ENCODE results near the gene FRS2.

Gene FRS2

DNA sequence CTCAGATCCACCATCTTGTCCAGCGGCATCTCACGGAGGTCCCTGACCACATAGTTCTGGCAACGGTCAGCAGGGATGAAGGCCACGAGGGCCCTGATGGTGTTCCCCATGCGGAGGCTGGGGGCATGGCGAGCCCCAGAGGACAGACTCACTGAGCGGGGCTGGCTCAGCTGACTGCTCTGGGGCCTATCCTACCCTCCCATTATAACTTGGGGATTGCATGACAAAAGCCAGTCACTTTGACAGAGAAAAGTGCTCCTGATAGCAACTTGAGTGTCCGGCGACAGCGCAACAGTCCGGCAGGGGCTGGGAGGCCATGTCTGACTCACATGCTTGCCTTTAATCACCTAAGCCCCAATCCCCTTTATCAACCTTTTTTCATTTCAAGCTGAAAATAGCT, 140.5 kb downstream of the FRS2 start, which contains the start of gene LRRC10:
Gene LRRC10 (minus strand): TSS at position 179 of the 400 bp plus-strand sequence. CDS start 69 bp downstream, at position 110.
- FAIRE-seq (no peak), DNase-seq (ENCODE audit: insufficient read length, low spot score) (no peak)
- TF ChIP-seq POLR2A (IDR thresholded peaks at IDR 0.05; ENCODE audit: low read depth, low read length), result no peak

DNA sequence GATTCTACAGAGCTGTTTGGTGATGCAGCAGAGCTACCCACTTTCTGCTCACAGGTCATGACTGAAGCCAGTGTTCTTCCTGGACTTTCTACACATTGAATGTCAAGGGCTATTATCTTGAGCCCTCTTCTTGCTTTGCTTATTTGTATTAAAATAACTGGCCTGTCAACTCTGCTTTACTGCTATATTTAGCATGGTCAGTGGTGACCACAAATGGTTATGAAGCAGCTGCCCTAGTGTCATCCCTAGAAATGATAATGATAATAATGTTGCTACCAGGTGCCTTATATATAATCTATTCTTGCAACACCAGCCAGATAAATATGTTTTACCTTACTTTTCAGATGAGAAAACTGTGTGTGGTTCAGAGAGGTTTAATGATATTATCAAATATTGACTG, 143.2 kb downstream of the FRS2 start:
- no peak for DNase-seq (ENCODE audit: insufficient read length, low spot score)
- no peak for TF ChIP-seq POLR2A (IDR thresholded peaks at IDR 0.05; ENCODE audit: low read depth, low read length)
- FAIRE-seq, result no peak

DNA sequence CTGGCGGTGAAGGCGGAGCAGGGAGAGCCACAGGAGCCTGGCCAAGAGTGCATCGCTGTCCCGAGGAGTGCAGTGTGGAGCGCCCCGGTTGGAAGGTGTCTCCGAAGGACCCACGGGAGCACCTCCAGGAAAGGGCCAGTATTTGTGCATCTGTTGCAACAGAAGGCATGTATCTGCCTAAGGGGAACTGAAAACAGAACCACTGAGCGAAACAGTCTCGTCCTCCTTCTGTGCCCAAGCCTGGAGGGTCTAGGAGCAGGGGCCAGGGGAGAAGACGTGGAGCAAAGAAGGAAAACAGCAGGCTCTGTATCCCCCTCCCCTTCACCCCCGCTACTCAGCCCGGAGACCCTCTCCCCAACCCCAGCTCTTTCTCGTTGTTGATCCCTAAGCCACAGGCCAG, 145.8 kb downstream of the FRS2 start:
- no peak for FAIRE-seq
- TF ChIP-seq POLR2A (IDR thresholded peaks at IDR 0.05; ENCODE audit: low read depth, low read length), result no peak
- DNase-seq (ENCODE audit: insufficient read length, low spot score), result no peak

DNA sequence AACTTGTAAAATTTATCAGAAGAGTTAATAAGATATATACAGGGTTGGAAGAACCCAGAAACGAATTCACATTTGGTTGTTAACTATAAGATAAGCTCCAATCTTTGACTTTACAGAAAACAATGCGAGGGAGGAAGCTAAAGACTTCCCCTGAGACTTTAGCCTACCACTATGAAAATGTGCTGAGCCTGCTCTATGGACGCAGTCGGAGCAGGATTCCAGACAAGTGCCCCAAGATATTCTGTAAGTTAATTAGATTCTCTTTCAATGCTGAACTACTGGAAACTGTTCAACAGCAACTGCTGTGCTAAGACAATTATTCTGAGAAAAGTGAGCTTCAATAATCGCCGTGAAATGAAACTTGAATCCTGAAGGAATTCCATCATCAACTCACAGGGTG, 148.9 kb downstream of the FRS2 start:
- no peak for FAIRE-seq
- TF ChIP-seq POLR2A (IDR thresholded peaks at IDR 0.05; ENCODE audit: low read depth, low read length), result no peak

DNA sequence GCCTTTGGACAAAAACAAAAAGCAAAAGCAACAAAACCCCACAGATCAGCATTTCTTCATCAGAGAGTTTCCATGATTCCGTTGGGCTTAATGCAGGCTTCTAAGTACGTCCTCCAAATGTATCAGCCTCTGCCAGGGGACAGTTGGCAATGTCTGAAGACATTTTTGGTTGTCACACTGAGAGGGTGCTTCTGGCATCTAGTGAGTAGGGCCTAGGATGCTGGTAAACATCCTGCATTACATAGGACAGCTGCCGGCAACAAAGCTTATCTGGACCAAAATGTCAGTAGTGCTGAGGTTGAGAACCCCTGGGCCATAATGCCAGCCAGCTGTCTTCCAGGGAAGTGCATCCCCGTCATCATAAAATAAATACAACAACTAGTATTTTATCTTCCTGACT, 149.9 kb downstream of the FRS2 start:
- DNase-seq (ENCODE audit: insufficient read length, low spot score) (no peak), FAIRE-seq (no peak)
- no peak for TF ChIP-seq POLR2A (IDR thresholded peaks at IDR 0.05; ENCODE audit: low read depth, low read length)

More for the DNA sequence above, 148.9 kb downstream of the FRS2 start:
- no peak for DNase-seq (ENCODE audit: insufficient read length, low spot score)

DNA sequence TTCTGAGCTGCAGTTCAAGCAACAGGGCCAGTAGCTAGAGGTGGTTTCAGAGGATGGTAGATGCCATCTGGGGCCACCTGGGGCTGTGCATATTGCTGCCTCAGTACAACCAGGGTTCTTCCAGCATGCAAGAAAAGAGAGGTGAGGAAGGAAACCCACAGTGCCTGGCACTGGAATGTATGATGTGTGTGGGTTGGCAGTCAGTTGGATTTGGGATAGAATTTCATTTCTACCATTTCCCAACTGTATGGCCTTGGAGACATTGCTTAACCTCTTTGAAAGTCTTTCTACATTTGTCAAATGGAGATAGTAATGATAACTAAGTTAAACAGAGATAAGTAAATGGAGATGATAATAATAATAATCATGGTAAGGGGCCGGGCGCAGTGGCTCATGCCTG, 150.7 kb downstream of the FRS2 start:
- no peak for TF ChIP-seq POLR2A (IDR thresholded peaks at IDR 0.05; ENCODE audit: low read depth, low read length)
- FAIRE-seq, result no peak
- no peak for DNase-seq (ENCODE audit: insufficient read length, low spot score)

DNA sequence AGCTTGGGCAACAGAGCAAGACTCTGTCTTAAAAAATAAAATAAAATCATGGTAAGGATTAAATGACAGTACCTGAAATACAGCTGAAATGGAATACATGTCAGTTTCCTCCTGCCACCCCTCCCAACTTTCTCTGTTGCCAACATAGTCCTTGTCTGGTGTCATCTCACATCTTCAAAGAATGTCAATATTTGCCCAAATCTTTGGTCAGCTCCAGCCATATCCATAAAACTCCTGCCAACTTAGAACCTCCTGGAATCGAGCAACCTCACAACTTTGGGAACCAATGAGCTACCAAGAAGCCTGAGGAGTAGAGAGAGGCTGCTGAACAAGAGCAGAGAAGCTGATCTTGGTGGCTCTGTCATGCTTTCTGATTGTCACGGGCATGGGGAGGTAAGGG, 151.4 kb downstream of the FRS2 start:
- FAIRE-seq (no peak), DNase-seq (ENCODE audit: insufficient read length, low spot score) (no peak)
- TF ChIP-seq POLR2A (IDR thresholded peaks at IDR 0.05; ENCODE audit: low read depth, low read length), result no peak

DNA sequence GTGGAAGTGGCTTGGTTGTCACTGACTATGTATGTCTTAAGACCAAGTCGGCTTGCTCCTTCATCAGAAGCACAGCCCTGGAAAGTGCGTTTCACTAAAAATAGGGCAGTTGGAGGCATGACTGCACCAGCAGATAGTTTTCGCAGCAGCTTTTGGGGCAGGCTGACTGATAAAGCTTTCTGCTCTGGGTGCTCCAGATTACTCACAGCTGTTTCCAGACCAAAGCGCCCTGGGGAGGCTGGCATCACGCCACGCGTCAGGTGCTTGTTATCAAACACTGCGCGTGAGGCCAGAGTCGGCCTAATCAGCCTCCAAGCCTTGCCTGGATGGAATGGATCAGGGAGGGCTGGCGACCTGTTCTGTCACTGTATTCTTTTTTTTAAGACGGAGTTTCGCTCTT, 153.8 kb downstream of the FRS2 start:
- FAIRE-seq, result no peak
- TF ChIP-seq POLR2A (IDR thresholded peaks at IDR 0.05; ENCODE audit: low read depth, low read length), result no peak
- no peak for DNase-seq (ENCODE audit: insufficient read length, low spot score)

DNA sequence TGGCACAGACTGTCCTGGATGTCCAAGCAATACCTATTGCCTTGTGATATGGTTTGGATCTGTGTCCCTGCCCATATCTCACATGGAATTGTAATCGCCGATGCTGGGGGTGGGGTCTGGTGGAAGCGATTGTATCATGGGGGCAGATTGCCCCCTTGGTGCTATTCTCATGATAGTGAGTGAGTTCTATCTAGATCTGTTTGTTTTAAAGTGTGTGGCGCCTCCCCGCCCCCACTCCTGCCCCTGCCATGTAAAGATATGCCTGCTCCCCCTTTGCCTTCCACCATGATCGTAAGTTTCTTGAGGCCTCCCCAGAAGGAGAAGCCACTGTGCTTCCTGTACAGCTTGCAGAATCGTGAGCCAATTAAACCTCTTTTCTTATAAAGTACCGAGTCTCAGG, 157.3 kb downstream of the FRS2 start:
- TF ChIP-seq POLR2A (IDR thresholded peaks at IDR 0.05; ENCODE audit: low read depth, low read length), result no peak
- FAIRE-seq (no peak), DNase-seq (ENCODE audit: insufficient read length, low spot score) (no peak)
